GM12878 (cell line): ENCODE data around the gene CACNA1D. TPM values are rescaled to one million over a fixed set of nuclear protein-coding genes. Genes with fewer than 3 reads are reported as not detected.

Experiments
- ATAC-seq: fragments of 200-7000 bp; cut with Tn5 transposase; 3 replicates; pipeline ENCODE4 v1.9.1; 2020; ENCODE audit warnings: mild to moderate bottlenecking, moderate library complexity
- BruUV-seq: library from RNA; stranded (reverse); fragments of 400-500 nt; replicated peaks from 2 replicates; lab custom pipeline; 2021; lab: Mats Ljungman, UMichigan
- CTCF ChIA-PET: fragments of 300-600 bp; sonication (Branson Sonifier 250); formaldehyde crosslinking; extraction: SDS; loops from one replicate; lab custom pipeline; 2021; ENCODE audit warnings: inconsistent platforms; lab: Yijun Ruan, JAX
- POLR2A ChIA-PET: fragments of 350-600 bp; formaldehyde crosslinking; extraction: SDS; loops from one replicate; lab custom pipeline; 2021; ENCODE audit warnings: inconsistent platforms; lab: Charles Lee
- RAD21 ChIA-PET: fragments of 300-600 bp; sonication (Branson Sonifier 250); formaldehyde crosslinking; loops from one replicate; lab custom pipeline; 2023; ENCODE audit warnings: antibody characterized with exemption; ENCODE audit not compliant: unreplicated experiment; lab: Charles Lee
- SMC1A ChIA-PET: fragments of 300-600 bp; sonication (Branson Sonifier 250); formaldehyde crosslinking; loops from one replicate; lab custom pipeline; 2023; ENCODE audit not compliant: unreplicated experiment, uncharacterized antibody; lab: Charles Lee
- DNase-seq: peaks from one replicate; pipeline ENCODE4 v3.0.0-alpha.2; 2011; ENCODE audit warnings: low read depth, low spot score
- FAIRE-seq: peaks from 3 replicates; lab custom pipeline; 2011; peaks lifted over from hg19 to GRCh38; lab: Jason Lieb, UNC
- H2AFZ ChIP-seq: 2 replicates; pipeline ENCODE4 v1.6.0; 2011; ENCODE audit warnings: low read depth, low read length, control low read depth; ENCODE audit not compliant: control insufficient read depth
- H3K27ac ChIP-seq: 2 replicates; pipeline ENCODE4 v1.5.1; 2011; ENCODE audit warnings: control low read depth; ENCODE audit not compliant: control insufficient read depth, insufficient read depth
- H3K27me3 ChIP-seq, 2 experiments: replicated peaks in 1 of 2; 2 replicates each; pipeline versions ENCODE4 v1.6.0 to v1.6.1; 2011; ENCODE audit warnings: low read length in 1 of 2; ENCODE audit not compliant: control insufficient read depth in 2 of 2, insufficient read depth in 2 of 2
- H3K36me3 ChIP-seq, 2 experiments: 2 replicates each; pipeline ENCODE4 v1.5.1; 2011; ENCODE audit warnings: low read length in 1 of 2; ENCODE audit not compliant: control insufficient read depth in 2 of 2, insufficient read depth in 2 of 2
- H3K4me1 ChIP-seq: 2 replicates; pipeline ENCODE4 v1.6.1; 2011; ENCODE audit warnings: mild to moderate bottlenecking, low read length, moderate library complexity, mixed read lengths; ENCODE audit not compliant: control insufficient read depth, insufficient read depth
- H3K4me2 ChIP-seq: 2 replicates; pipeline ENCODE4 v1.6.0; 2011; ENCODE audit warnings: control low read depth; ENCODE audit not compliant: control insufficient read depth, insufficient read depth
- H3K4me3 ChIP-seq: fragments of 200-600 bp; sonication (generic); 2 replicates; pipeline ENCODE4 v1.5.1; 2016
- H3K79me2 ChIP-seq: 2 replicates; pipeline ENCODE4 v1.6.0; 2011; ENCODE audit warnings: low read length; ENCODE audit not compliant: control insufficient read depth, insufficient read depth
- H3K9ac ChIP-seq: 2 replicates; pipeline ENCODE4 v1.8.0; 2011; ENCODE audit warnings: low read length, control low read depth, mixed read lengths; ENCODE audit not compliant: control insufficient read depth, insufficient read depth
- H3K9me3 ChIP-seq: replicated peaks from 3 replicates; pipeline ENCODE4 v1.5.1; 2011; ENCODE audit warnings: mild to moderate bottlenecking, low read length; ENCODE audit not compliant: control insufficient read depth, insufficient read depth
- H4K20me1 ChIP-seq: 2 replicates; pipeline ENCODE4 v1.6.0; 2011; ENCODE audit not compliant: control insufficient read depth, insufficient read depth
- ATF7 ChIP-seq: fragments of 450-650 bp; IDR thresholded peaks from 2 replicates; pipeline ENCODE4 v1.6.1; 2016; ENCODE audit warnings: low read depth, mild to moderate bottlenecking
- KAT2A ChIP-seq: conservative IDR thresholded peaks from 2 replicates; pipeline ENCODE4 v1.6.1; 2011; ENCODE audit warnings: low read depth, low read length; ENCODE audit not compliant: control insufficient read depth
- KDM1A ChIP-seq: fragments of 200-600 bp; sonication (generic); IDR thresholded peaks from 2 replicates; pipeline ENCODE4 v1.6.1; 2016; ENCODE audit warnings: borderline replicate concordance
- MTA3 ChIP-seq: IDR thresholded peaks from 2 replicates; pipeline ENCODE4 v1.6.1; 2012; ENCODE audit warnings: low read length, inconsistent platforms, borderline replicate concordance
- PML ChIP-seq: IDR thresholded peaks from 2 replicates; pipeline ENCODE4 v1.6.1; 2012; ENCODE audit warnings: low read length, inconsistent platforms
- POLR2AphosphoS2 ChIP-seq: IDR thresholded peaks from 2 replicates; pipeline ENCODE4 v1.6.1; 2011; ENCODE audit warnings: low read depth, mild to moderate bottlenecking, low read length, improper control_type of control experiment, moderate library complexity
- SP1 ChIP-seq: IDR thresholded peaks from one replicate; pipeline ENCODE4 v1.6.1; 2011; ENCODE audit warnings: low read depth, low read length
- ZBTB40 ChIP-seq: fragments of 450-650 bp; IDR thresholded peaks from 2 replicates; pipeline ENCODE4 v1.6.1; 2016; ENCODE audit warnings: mild to moderate bottlenecking, moderate library complexity, borderline replicate concordance
- WGBS: methylation state at CpG from one replicate; pipeline ENCODE4 v1.1.6; 2016; ENCODE audit warnings: low lambda C conversion rate; ENCODE audit not compliant: insufficient replicate concordance, insufficient coverage; ENCODE audit errors: missing lambda C conversion rate; 5-methylcytosine and 5-hydroxymethylcytosine counted together
- in situ Hi-C: fragments of 300-500 bp; cut with MboI; formaldehyde crosslinking; loops from 9 replicates; pipeline ENCODE4 v1.14.3; 2018; ENCODE audit warnings: mixed read lengths
- intact Hi-C: fragments of 100-400 bp; cut with micrococcal nuclease; formaldehyde crosslinking; loops from one replicate; pipeline ENCODE4 v1.14.2; 2022; ENCODE audit not compliant: unreplicated experiment
- polyA plus RNA-seq, 11 experiments: library from polyadenylated mRNA; depleted of rRNA in 4 of 11; unstranded in 6 of 11; stranded (reverse) in 5 of 11; fragments of >200 nt; fragmentation: Nextera tagmentation in 4 of 11; fragmentation: Illumina TruSeq in 1 of 11; extraction: Ambion mirVana in 4 of 11; extraction: Trizol in 1 of 11; gene quantifications; 1 replicate in 1 of 11; 2 replicates in 10 of 11; pipeline versions ENCODE4 v1.2.1 to v1.2.3, GENCODE V29; 2011 to 2016; ENCODE audit warnings: inconsistent platforms in 2 of 11, missing spikeins in 2 of 11, low read depth in 1 of 11
- total RNA-seq, 4 experiments: library from RNA; depleted of rRNA in 3 of 4; stranded (reverse); fragments of >200 nt in 3 of 4; fragmentation: Illumina TruSeq in 1 of 4; extraction: Trizol in 1 of 4; gene quantifications; 2 replicates each; pipeline versions ENCODE4 v1.2.1 to v1.2.3, GENCODE V29; 2013 to 2021

Gene CACNA1D
- total and polyA plus RNA-seq, 10 of the 15 experiments (the other 5 are each of a cell fraction or from before 2014, with no cell fraction given) = 0.21 to 24.4 (median 1.6) TPM

DNA sequence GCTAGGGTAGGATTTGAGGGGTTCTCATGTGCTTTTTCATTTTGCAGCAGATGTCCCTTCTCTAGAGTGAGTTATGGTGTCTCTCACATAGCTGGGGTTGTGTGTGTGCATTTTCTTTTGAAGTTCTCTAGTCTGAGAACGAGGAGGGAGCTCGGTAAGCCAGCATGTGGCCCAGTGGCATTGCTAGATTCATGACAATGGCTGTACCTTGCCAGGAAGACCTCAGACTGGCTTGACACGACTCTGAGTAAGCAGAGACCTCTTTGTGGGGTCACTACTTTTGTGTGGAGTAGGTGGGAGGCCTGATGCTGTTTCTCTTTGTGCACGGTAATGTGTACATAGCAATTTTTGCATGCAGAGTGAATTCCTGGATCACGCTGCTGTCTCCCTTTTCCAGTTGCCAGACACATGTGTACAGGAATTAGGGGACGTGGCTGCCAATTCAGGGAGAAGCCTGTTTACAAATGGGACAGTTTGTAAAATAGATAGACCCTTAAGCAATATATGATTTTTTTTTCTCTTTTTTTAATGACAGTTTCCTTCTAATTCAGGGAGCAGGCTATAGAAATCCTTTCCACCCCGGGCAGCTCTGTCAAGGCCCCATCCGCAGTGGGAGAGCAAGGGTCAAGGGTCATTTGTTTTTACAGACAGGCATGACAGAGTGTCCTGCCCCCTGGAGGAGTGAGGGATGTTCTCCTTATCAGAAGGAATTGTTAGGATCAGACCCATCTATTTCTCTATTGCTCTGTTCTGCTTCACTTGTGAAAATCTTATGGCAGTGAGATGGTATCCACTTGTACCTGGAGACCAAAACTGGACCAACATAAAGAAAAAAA, 4.6 kb downstream of the CACNA1D start:
- Histone ChIP-seq H3K4me2 (no peak overlapping the region), H3K27me3 (peaks cover 6 to 20% of the 10 kb centered on the region in 2 experiments), H4K20me1 (no peaks in the 10 kb centered on the region), H3K9ac (no peak overlapping the region), H3K4me1 (no peaks in the 10 kb centered on the region), H3K79me2 (no peaks in the 10 kb centered on the region), H3K36me3 (no peaks in the 10 kb centered on the region), H2AFZ (no peak overlapping the region), H3K27ac (no peak overlapping the region), H3K9me3 (no peaks in the 10 kb centered on the region), H3K4me3 (no peak overlapping the region)
- RAD21 ChIA-PET = no interaction called here
- SMC1A ChIA-PET = no interaction called here
- DNase-seq (no peak), FAIRE-seq (no peak), ATAC-seq (no peak)
- no TSS peak for BruUV-seq
- intact Hi-C loops (no loop called here), in situ Hi-C loops (no loop called here)
- POLR2A ChIA-PET = no interaction called here
- CTCF ChIA-PET = interaction anchor here (0.6 kb wide), 1 partner anchor 9 kb away, joined by 3 read pairs; no protein-coding TSS in a partner anchor
- TF ChIP-seq SP1 (no peak), KDM1A (no peak), ATF7 (no peak), ZBTB40 (no peak), KAT2A (no peak), POLR2AphosphoS2 (no peak), PML (no peak), MTA3 (no peak)
- WGBS = 34% methylated on average over 8 of the region's 8 CpGs
